B cell (primary cell): ENCODE data around the gene ZC3HAV1. TPM values are rescaled to one million over a fixed set of nuclear protein-coding genes. Genes with fewer than 3 reads are reported as not detected.

Source experiments
- ATAC-seq: fragments of 200-7000 bp; cut with Tn5 transposase; one replicate; pipeline ENCODE4 v1.10.0; 2021; ENCODE audit warnings: low read depth, mild to moderate bottlenecking, moderate number of reproducible peaks, moderate library complexity
- CTCF ChIA-PET: fragments of 350-600 bp; sonication (Branson Sonifier 250); formaldehyde crosslinking; loops from one replicate; lab custom pipeline; 2021; ENCODE audit warnings: antibody characterized with exemption, inconsistent platforms; lab: Charles Lee
- POLR2A ChIA-PET: fragments of 350-600 bp; sonication (Branson Sonifier 250); formaldehyde crosslinking; loops from one replicate; lab custom pipeline; 2021; ENCODE audit warnings: antibody characterized with exemption; lab: Charles Lee
- DNase-seq: peaks from one replicate; pipeline ENCODE4 v3.0.0; 2013
- H2AFZ ChIP-seq: 2 replicates; pipeline ENCODE4 v1.6.1; 2012; ENCODE audit warnings: mild to moderate bottlenecking, low read depth, low read length; ENCODE audit not compliant: insufficient read depth, poor library complexity, severe bottlenecking
- H3K27ac ChIP-seq, 2 donors: 1 replicate in 1 of 2; 2 replicates in 1 of 2; pipeline ENCODE4 v1.5.1; 2012 to 2013; ENCODE audit warnings: low read length in 2 of 2, mild to moderate bottlenecking in 2 of 2, moderate library complexity in 1 of 2
- H3K27me3 ChIP-seq, 4 experiments: fragments of 200-600 bp in 1 of 4; sonication (generic) in 1 of 4; replicated peaks in 1 of 4; 1 replicate in 2 of 4; 2 replicates in 2 of 4; pipeline versions ENCODE4 v1.6.1 to v1.7.0; 2013 to 2016; ENCODE audit warnings: low read length in 3 of 4, mild to moderate bottlenecking in 2 of 4, mixed read lengths in 1 of 4, moderate library complexity in 1 of 4; ENCODE audit not compliant: insufficient read depth in 4 of 4, control insufficient read depth in 3 of 4; ENCODE audit errors: control extremely low read depth in 1 of 4
- H3K36me3 ChIP-seq, 2 experiments: replicated peaks in 1 of 2; 1 replicate in 1 of 2; 2 replicates in 1 of 2; pipeline versions ENCODE4 v1.6.1 to v1.7.1; 2013; ENCODE audit warnings: low read length in 1 of 2; ENCODE audit not compliant: insufficient read depth in 2 of 2, control insufficient read depth in 1 of 2; ENCODE audit errors: control extremely low read depth in 1 of 2, extremely low read depth in 1 of 2
- H3K4me1 ChIP-seq, 2 donors: fragments of 200-600 bp in 1 of 2; sonication (generic) in 1 of 2; 1 replicate in 1 of 2; 2 replicates in 1 of 2; pipeline versions ENCODE4 v1.5.1 to v1.6.1; 2013 to 2017; ENCODE audit warnings: low read length in 2 of 2; ENCODE audit not compliant: control insufficient read depth in 2 of 2, insufficient read depth in 2 of 2
- H3K4me2 ChIP-seq: replicated peaks from 2 replicates; pipeline ENCODE3; 2012; ENCODE audit warnings: mild to moderate bottlenecking, low read depth, low read length; ENCODE audit not compliant: poor library complexity, severe bottlenecking
- H3K4me3 ChIP-seq, 5 experiments: fragments of 200-600 bp in 1 of 5; sonication (generic) in 1 of 5; 1 replicate in 3 of 5; 2 replicates in 2 of 5; pipeline versions ENCODE4 v1.5.1 to v1.7.0; 2011 to 2016; ENCODE audit warnings: low read length in 4 of 5, mild to moderate bottlenecking in 4 of 5, low read depth in 2 of 5, control low read depth in 1 of 5, moderate library complexity in 1 of 5; ENCODE audit not compliant: insufficient read depth in 1 of 5; ENCODE audit errors: control extremely low read depth in 1 of 5, extremely low read depth in 1 of 5
- H3K79me2 ChIP-seq: fragments of 200-600 bp; sonication (generic); one replicate; pipeline ENCODE4 v1.6.0; 2016; ENCODE audit warnings: low read length; ENCODE audit not compliant: control insufficient read depth, insufficient read depth
- H3K9ac ChIP-seq: fragments of 200-600 bp; sonication (generic); 2 replicates; pipeline ENCODE4 v1.6.1; 2017; ENCODE audit warnings: mild to moderate bottlenecking, low read length, moderate library complexity
- H3K9me3 ChIP-seq, 3 donors: one replicate each; pipeline versions ENCODE4 v1.6.1 to v1.7.1; 2013; ENCODE audit warnings: low read length in 2 of 3; ENCODE audit not compliant: control insufficient read depth in 2 of 3, insufficient read depth in 1 of 3; ENCODE audit errors: control extremely low read depth in 1 of 3
- H4K20me1 ChIP-seq: 2 replicates; pipeline ENCODE4 v1.6.0; 2012; ENCODE audit warnings: mild to moderate bottlenecking, low read length; ENCODE audit not compliant: insufficient read depth, control insufficient read depth, poor library complexity, severe bottlenecking
- H3K27ac Mint-ChIP-seq: one replicate; pipeline ENCODE4 v1.8.0; 2021; ENCODE audit warnings: mixed read lengths
- H3K27me3 Mint-ChIP-seq: one replicate; pipeline ENCODE4 v1.8.0; 2021; ENCODE audit warnings: mixed read lengths
- H3K4me1 Mint-ChIP-seq: one replicate; pipeline ENCODE4 v1.8.0; 2021; ENCODE audit warnings: mixed read lengths
- H3K4me3 Mint-ChIP-seq: one replicate; pipeline ENCODE4 v1.8.0; 2021; ENCODE audit warnings: mixed read lengths
- H3K9me3 Mint-ChIP-seq: one replicate; pipeline ENCODE4 v1.8.0; 2022; ENCODE audit warnings: mixed read lengths; ENCODE audit not compliant: insufficient read depth
- EZH2 ChIP-seq: IDR thresholded peaks from 2 replicates; pipeline ENCODE4 v1.6.1; 2012; ENCODE audit warnings: borderline replicate concordance, low read depth, mild to moderate bottlenecking, moderate library complexity, low read length; ENCODE audit not compliant: insufficient read depth, poor library complexity, severe bottlenecking
- WGBS: methylation state at CpG from one replicate; pipeline ENCODE4 v1.1.5; 2013; ENCODE audit warnings: missing lambda C conversion rate; ENCODE audit not compliant: insufficient coverage; 5-methylcytosine and 5-hydroxymethylcytosine counted together
- intact Hi-C: fragments of 100-400 bp; cut with micrococcal nuclease; formaldehyde crosslinking; loops from one replicate; pipeline ENCODE4 v1.10.0; 2022
- polyA plus RNA-seq: library from polyadenylated mRNA; depleted of rRNA; stranded (reverse); fragments of >200 nt; gene quantifications from 2 replicates; pipeline ENCODE4 v1.2.3, GENCODE V29; 2012
- total RNA-seq, 2 donors: library from RNA; stranded (reverse); fragments of 120-200 nt in 1 of 2; gene quantifications; 1 replicate in 1 of 2; 2 replicates in 1 of 2; pipeline versions ENCODE4 v1.2.3 to v1.2.4, GENCODE V29; 2013 to 2022
- TF ChIP-seq, protein P1 (sequence below): fragments of 200-600 bp; IDR thresholded peaks from one replicate; pipeline ENCODE4 v1.8.0; 2022; ENCODE audit warnings: antibody characterized with exemption, mild to moderate bottlenecking

ZC3HAV1 gene
- total and polyA plus RNA-seq, 2 donors (not counting 1 experiment from before 2014, with no cell fraction given): 45.9 to 101 TPM

DNA sequence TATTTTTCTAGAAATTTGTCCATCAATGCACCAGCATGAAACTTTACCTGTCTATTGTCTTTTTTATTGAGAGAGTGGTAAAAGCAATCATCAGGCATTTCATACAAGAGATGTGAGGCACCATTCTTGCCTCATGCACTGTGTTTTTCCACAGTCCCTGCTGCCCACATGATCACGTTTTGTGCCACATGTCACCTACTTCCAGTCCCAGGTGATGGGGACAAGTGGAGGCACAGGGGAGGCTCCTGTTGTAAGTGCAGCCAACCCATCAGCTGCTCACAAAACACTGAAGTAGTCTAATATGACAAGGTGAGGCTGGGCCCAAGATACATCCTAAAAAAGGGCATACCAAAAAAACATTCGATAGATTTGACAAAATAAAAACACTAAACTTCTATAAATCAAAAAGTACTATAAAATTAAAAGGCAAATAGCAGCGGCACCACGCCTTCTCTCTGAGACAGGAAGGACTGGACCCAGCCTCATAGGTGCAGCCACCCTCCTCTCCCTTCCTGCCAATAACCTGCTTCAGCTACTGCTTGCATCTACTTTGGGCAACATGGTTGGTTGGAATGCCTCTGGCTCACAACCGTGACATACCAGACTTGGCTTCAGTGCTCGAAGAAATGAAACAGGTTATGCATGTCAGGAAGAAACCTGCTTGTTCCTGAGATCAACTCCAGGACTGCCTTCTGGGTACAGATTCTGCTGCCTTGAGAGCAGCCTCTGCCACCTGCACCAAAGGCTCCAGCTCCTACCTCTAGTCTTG is 76.0 kb downstream of the ZC3HAV1 start:
- Mint-ChIP-seq H3K27ac (no peak overlapping the region), H3K4me3 (no peak overlapping the region), H3K4me1 (peaks cover 8% of the 10 kb centered on the region), H3K9me3 (no peaks in the 10 kb centered on the region), H3K27me3 (no peaks in the 10 kb centered on the region)
- WGBS: 97% methylated on average over 5 of the region's 6 CpGs
- no peak overlapping the region for H3K4me2 ChIP-seq
- CTCF ChIA-PET: interaction anchor here (1.6 kb wide), 1 partner anchor 9 kb away, joined by 4 read pairs; no protein-coding TSS in a partner anchor
- no peak overlapping the region for H3K27ac ChIP-seq
- TF ChIP-seq, protein P1, sequence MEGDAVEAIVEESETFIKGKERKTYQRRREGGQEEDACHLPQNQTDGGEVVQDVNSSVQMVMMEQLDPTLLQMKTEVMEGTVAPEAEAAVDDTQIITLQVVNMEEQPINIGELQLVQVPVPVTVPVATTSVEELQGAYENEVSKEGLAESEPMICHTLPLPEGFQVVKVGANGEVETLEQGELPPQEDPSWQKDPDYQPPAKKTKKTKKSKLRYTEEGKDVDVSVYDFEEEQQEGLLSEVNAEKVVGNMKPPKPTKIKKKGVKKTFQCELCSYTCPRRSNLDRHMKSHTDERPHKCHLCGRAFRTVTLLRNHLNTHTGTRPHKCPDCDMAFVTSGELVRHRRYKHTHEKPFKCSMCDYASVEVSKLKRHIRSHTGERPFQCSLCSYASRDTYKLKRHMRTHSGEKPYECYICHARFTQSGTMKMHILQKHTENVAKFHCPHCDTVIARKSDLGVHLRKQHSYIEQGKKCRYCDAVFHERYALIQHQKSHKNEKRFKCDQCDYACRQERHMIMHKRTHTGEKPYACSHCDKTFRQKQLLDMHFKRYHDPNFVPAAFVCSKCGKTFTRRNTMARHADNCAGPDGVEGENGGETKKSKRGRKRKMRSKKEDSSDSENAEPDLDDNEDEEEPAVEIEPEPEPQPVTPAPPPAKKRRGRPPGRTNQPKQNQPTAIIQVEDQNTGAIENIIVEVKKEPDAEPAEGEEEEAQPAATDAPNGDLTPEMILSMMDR: no peak
- TF ChIP-seq EZH2: no peak
- ATAC-seq: no peak
- POLR2A ChIA-PET: no interaction called here
- intact Hi-C loops: no loop called here
- H3K4me3 ChIP-seq: no peak overlapping the region
- peaks cover 0 to 4% (median 0%) of the 10 kb centered on the region in 4 experiments for H3K27me3 ChIP-seq
- H3K9ac ChIP-seq: no peak overlapping the region
- H3K9me3 ChIP-seq: no peaks in the 10 kb centered on the region
- DNase-seq: no peak
- no peaks in the 10 kb centered on the region for H3K36me3 ChIP-seq
- peaks cover 8 to 10% of the 10 kb centered on the region in 2 donors for H3K4me1 ChIP-seq
- H2AFZ ChIP-seq: no peak overlapping the region
- H3K79me2 ChIP-seq: no peaks in the 10 kb centered on the region
- H4K20me1 ChIP-seq: no peaks in the 10 kb centered on the region

GRCh38 chr7:139032473-139032872 is 77.0 kb downstream of the ZC3HAV1 start:
- H3K4me1 ChIP-seq: peaks cover 8 to 10% of the 10 kb centered on the region in 2 donors
- H3K9me3 Mint-ChIP-seq: no peaks in the 10 kb centered on the region
- no peak overlapping the region for H3K27ac ChIP-seq
- no peak overlapping the region for H2AFZ ChIP-seq
- no peak overlapping the region for H3K9ac ChIP-seq
- no peaks in the 10 kb centered on the region for H3K79me2 ChIP-seq
- no peak for DNase-seq
- WGBS: no CpG with 5 or more reads among the region's 4 CpGs
- H3K4me3 Mint-ChIP-seq: no peak overlapping the region
- intact Hi-C loops: no loop called here
- no peak overlapping the region for H3K4me2 ChIP-seq
- no peak overlapping the region for H3K4me3 ChIP-seq
- CTCF ChIA-PET: no interaction called here
- H3K27me3 ChIP-seq: peaks cover 0 to 4% (median 0%) of the 10 kb centered on the region in 4 experiments
- H3K27me3 Mint-ChIP-seq: no peaks in the 10 kb centered on the region
- POLR2A ChIA-PET: no interaction called here
- H3K9me3 ChIP-seq: no peaks in the 10 kb centered on the region
- TF ChIP-seq EZH2: no peak
- TF ChIP-seq, protein P1: no peak
- H3K36me3 ChIP-seq: no peaks in the 10 kb centered on the region
- no peak for ATAC-seq
- H3K27ac Mint-ChIP-seq: no peak overlapping the region
- peaks cover 8% of the 10 kb centered on the region for H3K4me1 Mint-ChIP-seq
- no peaks in the 10 kb centered on the region for H4K20me1 ChIP-seq
